GM12878 (cell line): ENCODE results near the gene ZCCHC24. TPM values are rescaled to one million over a fixed set of nuclear protein-coding genes. Genes with fewer than 3 reads are reported as not detected.
A peak's percentile ranks its signal among the peaks of the same experiment; 100 is the strongest.

Experiments
- ATAC-seq: fragments of 200-7000 bp; cut with Tn5 transposase; 3 replicates; pipeline ENCODE4 v1.9.1; 2020; ENCODE audit warnings: mild to moderate bottlenecking, moderate library complexity
- BruUV-seq: library from RNA; stranded (reverse); fragments of 400-500 nt; replicated peaks from 2 replicates; lab custom pipeline; 2021; lab: Mats Ljungman, UMichigan
- CTCF ChIA-PET: fragments of 300-600 bp; sonication (Branson Sonifier 250); formaldehyde crosslinking; extraction: SDS; loops from one replicate; lab custom pipeline; 2021; ENCODE audit warnings: inconsistent platforms; lab: Yijun Ruan, JAX
- POLR2A ChIA-PET: fragments of 350-600 bp; formaldehyde crosslinking; extraction: SDS; loops from one replicate; lab custom pipeline; 2021; ENCODE audit warnings: inconsistent platforms; lab: Charles Lee
- RAD21 ChIA-PET: fragments of 300-600 bp; sonication (Branson Sonifier 250); formaldehyde crosslinking; loops from one replicate; lab custom pipeline; 2023; ENCODE audit warnings: antibody characterized with exemption; ENCODE audit not compliant: unreplicated experiment; lab: Charles Lee
- SMC1A ChIA-PET: fragments of 300-600 bp; sonication (Branson Sonifier 250); formaldehyde crosslinking; loops from one replicate; lab custom pipeline; 2023; ENCODE audit not compliant: unreplicated experiment, uncharacterized antibody; lab: Charles Lee
- DNase-seq: peaks from one replicate; pipeline ENCODE4 v3.0.0-alpha.2; 2011; ENCODE audit warnings: low read depth, low spot score
- FAIRE-seq: peaks from 3 replicates; lab custom pipeline; 2011; peaks lifted over from hg19 to GRCh38; lab: Jason Lieb, UNC
- H2AFZ ChIP-seq: 2 replicates; pipeline ENCODE4 v1.6.0; 2011; ENCODE audit warnings: low read depth, low read length, control low read depth; ENCODE audit not compliant: control insufficient read depth
- H3K27ac ChIP-seq: 2 replicates; pipeline ENCODE4 v1.5.1; 2011; ENCODE audit warnings: control low read depth; ENCODE audit not compliant: control insufficient read depth, insufficient read depth
- H3K27me3 ChIP-seq, 2 experiments: replicated peaks in 1 of 2; 2 replicates each; pipeline versions ENCODE4 v1.6.0 to v1.6.1; 2011; ENCODE audit warnings: low read length in 1 of 2; ENCODE audit not compliant: control insufficient read depth in 2 of 2, insufficient read depth in 2 of 2
- H3K36me3 ChIP-seq, 2 experiments: 2 replicates each; pipeline ENCODE4 v1.5.1; 2011; ENCODE audit warnings: low read length in 1 of 2; ENCODE audit not compliant: control insufficient read depth in 2 of 2, insufficient read depth in 2 of 2
- H3K4me1 ChIP-seq: 2 replicates; pipeline ENCODE4 v1.6.1; 2011; ENCODE audit warnings: mild to moderate bottlenecking, low read length, moderate library complexity, mixed read lengths; ENCODE audit not compliant: control insufficient read depth, insufficient read depth
- H3K4me2 ChIP-seq: 2 replicates; pipeline ENCODE4 v1.6.0; 2011; ENCODE audit warnings: control low read depth; ENCODE audit not compliant: control insufficient read depth, insufficient read depth
- H3K4me3 ChIP-seq: fragments of 200-600 bp; sonication (generic); 2 replicates; pipeline ENCODE4 v1.5.1; 2016
- H3K79me2 ChIP-seq: 2 replicates; pipeline ENCODE4 v1.6.0; 2011; ENCODE audit warnings: low read length; ENCODE audit not compliant: control insufficient read depth, insufficient read depth
- H3K9ac ChIP-seq: 2 replicates; pipeline ENCODE4 v1.8.0; 2011; ENCODE audit warnings: low read length, control low read depth, mixed read lengths; ENCODE audit not compliant: control insufficient read depth, insufficient read depth
- H3K9me3 ChIP-seq: replicated peaks from 3 replicates; pipeline ENCODE4 v1.5.1; 2011; ENCODE audit warnings: mild to moderate bottlenecking, low read length; ENCODE audit not compliant: control insufficient read depth, insufficient read depth
- H4K20me1 ChIP-seq: 2 replicates; pipeline ENCODE4 v1.6.0; 2011; ENCODE audit not compliant: control insufficient read depth, insufficient read depth
- HDAC2 ChIP-seq: fragments of 200-600 bp; sonication (generic); IDR thresholded peaks from 2 replicates; pipeline ENCODE4 v1.6.1; 2017
- KLF5 ChIP-seq: fragments of 450-650 bp; IDR thresholded peaks from 2 replicates; pipeline ENCODE4 v1.6.1; 2014; ENCODE audit warnings: mild to moderate bottlenecking; ENCODE audit not compliant: partially characterized antibody
- MTA2 ChIP-seq: fragments of 450-650 bp; IDR thresholded peaks from 2 replicates; pipeline ENCODE4 v1.6.1; 2016; ENCODE audit warnings: low read depth, mild to moderate bottlenecking, moderate library complexity
- MXI1 ChIP-seq: fragments of 150-350 bp; IDR thresholded peaks from 2 replicates; pipeline ENCODE4 v1.6.1; 2011; ENCODE audit warnings: low read depth, mild to moderate bottlenecking, inconsistent platforms, low read length, improper control_type of control experiment
- NR2C2 ChIP-seq: IDR thresholded peaks from 2 replicates; pipeline ENCODE4 v1.6.1; 2011; ENCODE audit warnings: borderline replicate concordance, low read depth; ENCODE audit not compliant: control insufficient read depth, insufficient read length
- WGBS: methylation state at CpG from one replicate; pipeline ENCODE4 v1.1.6; 2016; ENCODE audit warnings: low lambda C conversion rate; ENCODE audit not compliant: insufficient replicate concordance, insufficient coverage; ENCODE audit errors: missing lambda C conversion rate; 5-methylcytosine and 5-hydroxymethylcytosine counted together
- in situ Hi-C: fragments of 300-500 bp; cut with MboI; formaldehyde crosslinking; loops from 9 replicates; pipeline ENCODE4 v1.14.3; 2018; ENCODE audit warnings: mixed read lengths
- intact Hi-C: fragments of 100-400 bp; cut with micrococcal nuclease; formaldehyde crosslinking; loops from one replicate; pipeline ENCODE4 v1.14.2; 2022; ENCODE audit not compliant: unreplicated experiment
- polyA plus RNA-seq, 11 experiments: library from polyadenylated mRNA; depleted of rRNA in 4 of 11; unstranded in 6 of 11; stranded (reverse) in 5 of 11; fragments of >200 nt; fragmentation: Nextera tagmentation in 4 of 11; fragmentation: Illumina TruSeq in 1 of 11; extraction: Ambion mirVana in 4 of 11; extraction: Trizol in 1 of 11; gene quantifications; 1 replicate in 1 of 11; 2 replicates in 10 of 11; pipeline versions ENCODE4 v1.2.1 to v1.2.3, GENCODE V29; 2011 to 2016; ENCODE audit warnings: inconsistent platforms in 2 of 11, missing spikeins in 2 of 11, low read depth in 1 of 11
- total RNA-seq, 4 experiments: library from RNA; depleted of rRNA in 3 of 4; stranded (reverse); fragments of >200 nt in 3 of 4; fragmentation: Illumina TruSeq in 1 of 4; extraction: Trizol in 1 of 4; gene quantifications; 2 replicates each; pipeline versions ENCODE4 v1.2.1 to v1.2.3, GENCODE V29; 2013 to 2021
- TF ChIP-seq, protein P1 (sequence below): fragments of 450-650 bp; formaldehyde crosslinking; IDR thresholded peaks from 2 replicates; pipeline ENCODE4 v1.4.0; 2020; ENCODE audit warnings: mild to moderate bottlenecking, moderate library complexity

The ZCCHC24 gene
- total and polyA plus RNA-seq, 10 of the 15 experiments (the other 5 are each of a cell fraction or from before 2014, with no cell fraction given), result 0.02 to 0.62 (median 0.04) TPM; not detected in 4

DNA sequence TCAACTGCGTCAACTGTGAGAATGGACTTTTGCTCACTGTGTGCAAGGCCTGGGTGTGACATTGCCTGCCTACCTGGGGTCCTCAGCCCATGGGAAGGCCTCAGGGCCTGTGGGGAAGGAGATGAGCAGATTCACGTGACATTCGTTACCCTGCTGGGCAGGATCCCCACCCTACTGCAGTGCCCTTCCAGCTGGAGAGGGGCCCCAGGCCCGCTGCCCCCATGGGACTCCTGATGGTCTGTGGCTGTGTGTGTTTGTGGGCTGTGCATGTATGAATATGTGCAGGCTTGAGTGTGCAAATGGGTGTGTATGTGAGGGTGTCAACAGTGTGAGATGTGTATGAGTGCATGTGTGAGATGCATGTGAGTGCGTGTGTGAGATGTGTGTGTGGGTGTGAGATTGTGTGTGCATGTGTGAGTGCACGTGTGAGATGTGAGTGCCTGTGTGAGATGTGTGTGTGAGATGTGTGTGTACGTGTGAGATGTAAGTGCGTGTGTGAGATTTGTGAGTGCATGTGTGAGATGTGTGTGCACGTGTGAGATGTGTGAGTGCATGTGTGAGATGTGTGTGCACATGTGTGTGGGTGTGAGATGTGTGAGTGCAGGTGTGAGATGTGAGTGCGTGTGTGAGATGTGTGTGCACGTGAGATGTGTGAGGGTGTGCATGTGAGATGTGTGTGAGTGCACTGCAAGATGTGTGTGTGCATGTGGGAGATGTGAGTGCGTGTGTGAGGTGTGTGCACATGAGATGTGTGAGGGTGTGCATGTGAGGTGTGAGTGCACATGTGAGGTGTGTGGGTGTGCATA lies 68.5 kb downstream of the ZCCHC24 start:
- CTCF ChIA-PET, result interaction anchor here (1.6 to 5.1 kb wide), 2 partner anchors 11 to 113 kb away, joined by 7 to 100 read pairs; no protein-coding TSS in a partner anchor
- FAIRE-seq, result no peak
- intact Hi-C loops, result no loop called here

More for the DNA sequence above, 68.5 kb downstream of the ZCCHC24 start:
- ATAC-seq (no peak), DNase-seq (no peak)
- no peaks in the 10 kb centered on the region; the same call in 2 of the 3 replicates for H3K9me3 ChIP-seq
- no peaks in the 10 kb centered on the region for H3K36me3 ChIP-seq
- 59% methylated on average over 12 of the region's 12 CpGs for WGBS
- POLR2A ChIA-PET, result no interaction called here
- H2AFZ ChIP-seq, result no peak overlapping the region
- H3K79me2 ChIP-seq, result no peaks in the 10 kb centered on the region
- no peaks in the 10 kb centered on the region for H3K4me1 ChIP-seq
- H3K27ac ChIP-seq, result no peak overlapping the region
- H4K20me1 ChIP-seq, result no peaks in the 10 kb centered on the region
- no peak overlapping the region for H3K4me2 ChIP-seq
- SMC1A ChIA-PET, result no interaction called here
- no peak overlapping the region for H3K9ac ChIP-seq
- RAD21 ChIA-PET, result no interaction called here
- H3K27me3 ChIP-seq, result no peaks in the 10 kb centered on the region; a peak in 1 of 4 replicates
- TF ChIP-seq NR2C2, result peak; percentile 48
- TF ChIP-seq, protein P1, sequence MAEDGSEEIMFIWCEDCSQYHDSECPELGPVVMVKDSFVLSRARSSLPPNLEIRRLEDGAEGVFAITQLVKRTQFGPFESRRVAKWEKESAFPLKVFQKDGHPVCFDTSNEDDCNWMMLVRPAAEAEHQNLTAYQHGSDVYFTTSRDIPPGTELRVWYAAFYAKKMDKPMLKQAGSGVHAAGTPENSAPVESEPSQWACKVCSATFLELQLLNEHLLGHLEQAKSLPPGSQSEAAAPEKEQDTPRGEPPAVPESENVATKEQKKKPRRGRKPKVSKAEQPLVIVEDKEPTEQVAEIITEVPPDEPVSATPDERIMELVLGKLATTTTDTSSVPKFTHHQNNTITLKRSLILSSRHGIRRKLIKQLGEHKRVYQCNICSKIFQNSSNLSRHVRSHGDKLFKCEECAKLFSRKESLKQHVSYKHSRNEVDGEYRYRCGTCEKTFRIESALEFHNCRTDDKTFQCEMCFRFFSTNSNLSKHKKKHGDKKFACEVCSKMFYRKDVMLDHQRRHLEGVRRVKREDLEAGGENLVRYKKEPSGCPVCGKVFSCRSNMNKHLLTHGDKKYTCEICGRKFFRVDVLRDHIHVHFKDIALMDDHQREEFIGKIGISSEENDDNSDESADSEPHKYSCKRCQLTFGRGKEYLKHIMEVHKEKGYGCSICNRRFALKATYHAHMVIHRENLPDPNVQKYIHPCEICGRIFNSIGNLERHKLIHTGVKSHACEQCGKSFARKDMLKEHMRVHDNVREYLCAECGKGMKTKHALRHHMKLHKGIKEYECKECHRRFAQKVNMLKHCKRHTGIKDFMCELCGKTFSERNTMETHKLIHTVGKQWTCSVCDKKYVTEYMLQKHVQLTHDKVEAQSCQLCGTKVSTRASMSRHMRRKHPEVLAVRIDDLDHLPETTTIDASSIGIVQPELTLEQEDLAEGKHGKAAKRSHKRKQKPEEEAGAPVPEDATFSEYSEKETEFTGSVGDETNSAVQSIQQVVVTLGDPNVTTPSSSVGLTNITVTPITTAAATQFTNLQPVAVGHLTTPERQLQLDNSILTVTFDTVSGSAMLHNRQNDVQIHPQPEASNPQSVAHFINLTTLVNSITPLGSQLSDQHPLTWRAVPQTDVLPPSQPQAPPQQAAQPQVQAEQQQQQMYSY, result no peak
- TF ChIP-seq MTA2, result no peak
- TF ChIP-seq KLF5, result no peak
- no peak for TF ChIP-seq HDAC2
- TF ChIP-seq MXI1, result no peak
- H3K4me3 ChIP-seq, result no peak overlapping the region
- BruUV-seq, result no TSS peak
- in situ Hi-C loops, result loop anchor here (5.0 kb wide), 1 partner anchor 90 kb away; no protein-coding TSS in a partner anchor
